ENCODE data around the gene FOXO6.

Gene FOXO6

GRCh38 chr1:41425369-41425768 lies 64.1 kb downstream of the FOXO6 start:
- no peak for DNase-seq (ENCODE audit: low read depth)

- no peak for DNase-seq (ENCODE audit: low read depth)
These were observed 65.1 kb downstream of the FOXO6 start for GRCh38 chr1:41426201-41426890.

GRCh38 chr1:41427122-41427913 lies 66.1 kb downstream of the FOXO6 start:
- no peak for DNase-seq (ENCODE audit: low read depth)

- DNase-seq (ENCODE audit: low read depth): no peak
These were observed 66.9 kb downstream of the FOXO6 start for GRCh38 chr1:41427916-41428737.

- DNase-seq (ENCODE audit: low read depth): no peak
These were observed 67.8 kb downstream of the FOXO6 start for GRCh38 chr1:41428738-41429640.

GRCh38 chr1:41429641-41430035 lies 68.4 kb downstream of the FOXO6 start:
- no peak for DNase-seq (ENCODE audit: low read depth)

GRCh38 chr1:41430069-41430468 lies 68.8 kb downstream of the FOXO6 start:
- no peak for DNase-seq (ENCODE audit: low read depth)

GRCh38 chr1:41430582-41430981 lies 69.3 kb downstream of the FOXO6 start:
- no peak for DNase-seq (ENCODE audit: low read depth)

GRCh38 chr1:41431490-41432350 lies 70.5 kb downstream of the FOXO6 start:
- DNase-seq (ENCODE audit: low read depth): no peak
